Cardiac septum (tissue), 1 donor: ENCODE results near the gene ZMYND15. TPM values are rescaled to one million over a fixed set of nuclear protein-coding genes. Genes with fewer than 3 reads are reported as not detected.
A peak's percentile ranks its signal among the peaks of the same experiment; 100 is the strongest.
"Not testable (repeated sequence)": the region's sequence is repeated elsewhere in the genome, so short reads cannot be mapped to it uniquely, and the experiment has no call there.

Experiments
- DNase-seq: peaks from one replicate; pipeline ENCODE4 v3.0.0-alpha.2; 2020; ENCODE audit warnings: low spot score
- intact Hi-C: fragments of 100-400 bp; cut with DNase I; formaldehyde crosslinking; loops from one replicate; pipeline ENCODE4 v1.14.0; 2022
- long read RNA-seq: library from polyadenylated mRNA; unstranded; transcript quantifications from one replicate; pipeline ENCODE4 v2.0.0, GENCODE V29; 2021
- total RNA-seq: library from RNA; stranded (reverse); fragmentation: NEBNext Ultra II Directional; extraction: Animal tissue kit (Norgen Biotek cat#: 25700); gene quantifications from one replicate; pipeline ENCODE4 v1.2.1, GENCODE V29; 2021
- donor health status: DM: no; HTN: no; CAD: no.

ZMYND15 gene, protein sequence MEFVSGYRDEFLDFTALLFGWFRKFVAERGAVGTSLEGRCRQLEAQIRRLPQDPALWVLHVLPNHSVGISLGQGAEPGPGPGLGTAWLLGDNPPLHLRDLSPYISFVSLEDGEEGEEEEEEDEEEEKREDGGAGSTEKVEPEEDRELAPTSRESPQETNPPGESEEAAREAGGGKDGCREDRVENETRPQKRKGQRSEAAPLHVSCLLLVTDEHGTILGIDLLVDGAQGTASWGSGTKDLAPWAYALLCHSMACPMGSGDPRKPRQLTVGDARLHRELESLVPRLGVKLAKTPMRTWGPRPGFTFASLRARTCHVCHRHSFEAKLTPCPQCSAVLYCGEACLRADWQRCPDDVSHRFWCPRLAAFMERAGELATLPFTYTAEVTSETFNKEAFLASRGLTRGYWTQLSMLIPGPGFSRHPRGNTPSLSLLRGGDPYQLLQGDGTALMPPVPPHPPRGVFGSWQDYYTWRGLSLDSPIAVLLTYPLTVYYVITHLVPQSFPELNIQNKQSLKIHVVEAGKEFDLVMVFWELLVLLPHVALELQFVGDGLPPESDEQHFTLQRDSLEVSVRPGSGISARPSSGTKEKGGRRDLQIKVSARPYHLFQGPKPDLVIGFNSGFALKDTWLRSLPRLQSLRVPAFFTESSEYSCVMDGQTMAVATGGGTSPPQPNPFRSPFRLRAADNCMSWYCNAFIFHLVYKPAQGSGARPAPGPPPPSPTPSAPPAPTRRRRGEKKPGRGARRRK
- total RNA-seq = 0.40 TPM
- long read RNA-seq = 0 reads

GRCh38 chr17:4739122-4740024 is at the start of gene ZMYND15, which contains the start of gene CXCL16:
TSS of gene ZMYND15 (plus strand) at chr17:4739833. CDS start at chr17:4740549, 716 bp downstream.
TSS of gene CXCL16 (minus strand) at chr17:4739928. CDS start at chr17:4739339, 589 bp downstream.
- no peak for DNase-seq
- intact Hi-C loops = no loop called here

DNA sequence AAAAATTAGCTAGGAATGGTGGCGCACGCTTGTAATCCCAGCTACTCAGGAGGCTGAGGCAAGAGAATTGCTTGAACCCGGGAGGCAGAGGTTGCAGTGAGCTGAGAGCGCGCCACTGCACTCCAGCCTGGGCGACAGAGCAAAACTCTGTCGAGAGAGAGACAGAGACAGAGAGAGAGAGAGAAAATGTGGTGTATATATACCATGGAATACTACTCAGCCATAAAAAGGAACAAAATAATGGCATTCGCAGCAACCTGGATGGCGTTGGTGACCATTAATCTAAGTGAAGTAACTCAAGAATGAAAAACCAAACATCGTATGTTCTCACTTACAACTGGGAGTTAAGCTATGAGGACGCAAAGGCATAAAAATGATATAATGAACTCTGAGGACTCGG is 49.8 kb upstream of the ZMYND15 start:
- intact Hi-C loops, DNase-seq: not testable (repeated sequence)

- intact Hi-C loops = no loop called here
- DNase-seq = no peak
Measured at GRCh38 chr17:4690745-4691144, 48.9 kb upstream of the ZMYND15 start.

DNA sequence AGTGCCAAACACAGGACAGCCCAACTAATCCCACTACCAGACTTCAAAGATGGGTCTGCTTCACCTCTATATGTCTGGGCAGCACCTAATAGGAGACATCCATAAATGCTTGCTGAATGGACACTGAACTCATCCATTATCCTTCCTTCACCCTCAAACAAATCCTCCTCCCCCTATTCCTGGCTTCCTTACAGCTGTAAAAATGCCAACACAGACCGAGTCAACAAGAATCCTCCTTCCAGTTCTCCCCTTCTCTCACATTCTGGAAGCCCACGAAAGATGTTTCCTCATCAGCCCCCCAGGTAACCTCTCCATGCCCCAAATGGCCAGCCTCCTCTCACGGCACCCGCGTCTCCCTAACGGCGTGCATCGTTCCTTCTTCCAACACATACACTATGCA is 47.9 kb upstream of the ZMYND15 start:
- intact Hi-C loops = no loop called here
- DNase-seq = no peak

GRCh38 chr17:4693416-4693815 is 46.2 kb upstream of the ZMYND15 start:
- intact Hi-C loops = no loop called here
- peak; percentile 1 for DNase-seq

- DNase-seq = no peak
- intact Hi-C loops = no loop called here
Measured at GRCh38 chr17:4696437-4696805, 43.2 kb upstream of the ZMYND15 start.

DNA sequence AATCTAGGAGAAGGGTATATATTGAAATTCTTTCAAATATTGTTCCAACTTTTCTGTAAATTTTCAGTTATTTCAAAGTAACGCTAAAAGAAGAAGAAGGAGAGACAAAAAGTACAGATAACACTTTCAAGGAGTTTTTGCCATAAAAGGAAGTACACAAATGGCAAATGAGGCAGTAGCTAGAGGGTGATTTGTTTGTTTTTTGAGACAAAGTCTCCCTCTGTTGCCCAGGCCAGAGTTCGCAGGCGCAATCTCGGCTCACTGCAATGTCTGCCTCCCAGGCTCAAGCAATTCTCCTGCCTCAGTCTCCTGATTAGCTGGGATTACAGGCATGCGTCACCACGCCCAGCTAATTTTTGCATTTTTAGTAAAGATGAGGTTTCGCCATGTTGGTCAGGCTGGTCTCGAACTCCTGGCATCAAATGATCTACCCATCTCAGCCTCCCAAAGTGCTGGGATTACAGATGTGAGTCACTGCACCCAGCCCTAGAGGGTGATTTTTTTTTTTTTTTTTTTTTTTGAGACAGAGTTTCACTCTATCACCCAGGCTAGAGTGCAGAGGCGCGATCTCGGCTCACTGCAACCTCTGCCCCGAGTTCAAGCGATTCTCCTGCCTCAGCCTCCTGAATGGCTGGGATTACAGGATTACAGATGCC is 40.1 kb upstream of the ZMYND15 start:
- DNase-seq, intact Hi-C loops: not testable (repeated sequence)

GRCh38 chr17:4701116-4701515 is 38.5 kb upstream of the ZMYND15 start:
- intact Hi-C loops = no loop called here
- DNase-seq = no peak

DNA sequence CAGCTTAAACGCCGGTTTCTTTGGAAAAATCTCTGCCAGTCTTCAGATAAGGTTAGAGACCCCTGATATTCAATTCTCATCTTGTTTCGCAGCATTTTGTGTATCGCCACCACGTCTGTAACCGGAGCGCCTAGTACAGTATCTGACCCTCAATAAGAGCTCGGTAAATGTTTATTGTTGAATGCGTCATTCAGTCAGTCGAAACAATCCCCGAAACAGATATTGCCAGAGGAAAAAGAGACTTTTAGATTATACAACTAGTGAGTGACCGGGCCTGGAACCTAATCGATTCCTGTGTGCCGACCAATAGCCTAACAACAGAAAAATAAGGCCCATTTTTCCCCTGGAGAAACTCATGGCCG is 36.3 kb upstream of the ZMYND15 start:
- intact Hi-C loops = no loop called here

GRCh38 chr17:4704574-4704907 is 35.1 kb upstream of the ZMYND15 start:
- intact Hi-C loops, DNase-seq: not testable (repeated sequence)

More for the DNA sequence above, 36.3 kb upstream of the ZMYND15 start:
- no peak for DNase-seq

- intact Hi-C loops = no loop called here
- no peak for DNase-seq
Measured at GRCh38 chr17:4704991-4705390, 34.6 kb upstream of the ZMYND15 start.

DNA sequence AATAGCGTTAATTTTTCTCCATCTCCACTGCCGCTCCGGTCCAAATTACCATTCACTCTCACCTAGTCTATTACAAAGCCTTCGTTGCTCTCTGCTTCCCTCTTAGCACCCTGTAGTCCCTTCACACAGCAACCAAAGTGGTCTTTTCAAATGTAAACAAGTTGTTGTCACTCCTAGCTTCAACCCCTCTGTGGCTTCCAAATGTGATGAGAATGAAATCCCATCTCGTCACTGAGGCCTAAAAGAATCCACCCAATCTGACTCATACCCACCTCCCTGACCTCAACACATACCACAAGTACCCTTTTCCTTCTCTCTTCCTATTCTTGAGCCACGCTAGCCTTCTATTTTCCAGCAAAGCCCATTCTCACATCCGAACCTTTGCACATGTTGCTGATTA is 33.5 kb upstream of the ZMYND15 start:
- DNase-seq = no peak
- intact Hi-C loops = no loop called here

- no peak for DNase-seq
- intact Hi-C loops = no loop called here
Measured at GRCh38 chr17:4708436-4708835, 31.2 kb upstream of the ZMYND15 start.

DNA sequence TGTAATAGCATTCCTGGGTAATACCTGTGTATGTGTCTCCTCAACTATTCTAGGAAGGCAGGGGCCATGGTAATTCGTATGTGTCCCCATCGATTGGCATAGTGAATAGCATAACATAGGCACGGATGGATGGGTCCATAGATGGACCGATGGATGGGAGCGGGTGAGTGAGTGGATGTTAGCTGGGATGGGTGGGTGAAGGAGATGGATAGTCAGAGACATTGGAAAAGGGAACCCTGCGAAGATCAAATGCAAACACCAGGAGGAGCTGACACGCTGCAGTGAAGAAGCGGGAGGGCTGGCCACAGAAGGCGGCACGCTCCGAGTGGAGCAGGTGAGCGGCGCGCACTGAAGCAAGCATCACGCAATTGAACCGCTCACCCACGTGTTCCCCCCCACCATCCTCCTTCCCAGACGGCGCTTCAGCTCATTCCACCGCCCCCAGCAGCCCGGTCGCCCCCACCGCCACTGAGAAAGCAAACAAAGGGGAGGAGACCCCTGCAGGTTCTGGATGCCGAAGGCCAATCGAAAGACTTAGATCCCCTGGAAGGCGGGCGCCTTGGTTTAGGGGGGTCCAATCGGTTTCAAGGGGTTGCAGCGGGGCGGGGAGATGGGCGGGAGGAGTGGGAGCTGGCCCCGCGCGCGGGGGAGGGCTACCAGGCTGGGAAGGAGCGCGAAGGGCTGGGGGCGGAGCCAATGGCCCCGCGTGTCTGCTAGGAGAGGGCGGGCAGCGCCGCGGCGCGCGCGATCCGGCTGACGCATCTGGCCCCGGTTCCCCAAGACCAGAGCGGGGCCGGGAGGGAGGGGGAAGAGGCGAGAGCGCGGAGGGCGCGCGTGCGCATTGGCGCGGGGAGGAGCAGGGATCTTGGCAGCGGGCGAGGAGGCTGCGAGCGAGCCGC is 29.6 kb upstream of the ZMYND15 start, which contains the start of gene ARRB2:
TSS of gene ARRB2 (plus strand) at position 839 of the 899 bp plus-strand sequence. CDS start 90 bp downstream, outside the sequence.
- intact Hi-C loops = loop anchor here (1.0 to 5.0 kb wide), 3 partner anchors 21 to 192 kb away; partner anchors contain the start of genes CHRNE, GLTPD2, MED11 and VMO1
- DNase-seq = peak; percentile 100

GRCh38 chr17:4710693-4711634 is 28.7 kb upstream of the ZMYND15 start:
- DNase-seq = peak; percentile 84

DNA sequence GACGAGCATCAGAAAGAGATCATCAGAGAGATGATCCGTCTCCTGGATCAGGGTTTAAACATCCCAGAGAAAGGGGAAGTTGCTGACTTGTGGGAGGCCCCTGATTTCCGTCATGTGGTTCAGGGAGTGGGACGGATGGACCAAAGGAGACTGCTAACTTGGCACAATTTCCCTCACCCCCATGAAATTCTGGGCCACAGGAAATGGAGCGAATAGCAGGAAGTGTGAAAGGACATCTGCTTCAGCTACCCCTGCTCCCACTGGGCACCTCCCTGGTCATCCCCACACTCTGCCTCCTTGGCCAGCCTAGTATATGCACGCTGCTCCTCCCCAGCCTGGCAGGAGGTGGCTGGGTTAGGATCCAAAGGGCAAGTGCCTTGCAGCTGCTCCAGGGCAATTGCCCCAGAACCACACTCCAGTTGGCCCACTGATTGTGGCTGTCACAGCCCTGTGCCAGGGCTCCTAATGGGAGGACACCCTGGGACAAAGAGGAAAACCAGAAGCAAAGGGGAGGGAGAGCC is 27.9 kb upstream of the ZMYND15 start:
- intact Hi-C loops = loop anchor here (5.0 kb wide), 2 partner anchors 76 to 191 kb away; partner anchors contain the start of genes CHRNE, GLTPD2 and VMO1
- no peak for DNase-seq

More at GRCh38 chr17:4710693-4711634, 28.7 kb upstream of the ZMYND15 start:
- intact Hi-C loops = loop anchor here (1.0 to 5.0 kb wide), 3 partner anchors 20 to 191 kb away; partner anchors contain the start of genes CHRNE, GLTPD2, MED11 and VMO1
